Measurements from ENCODE around the gene RGS8. TPM values are rescaled to one million over a fixed set of nuclear protein-coding genes. Genes with fewer than 3 reads are reported as not detected.

RGS8 gene
- total RNA-seq, 4 donors from 2014 or later: 0.06 to 0.84 (median 0.12) TPM; not detected in 1

GRCh38 chr1:182688436-182689205 is 4.2 kb upstream of the RGS8 start:
- TF ChIP-seq CTCF (IDR thresholded peaks at IDR 0.05): no peak
- DNase-seq (ENCODE audit: low spot score) (no peak), ATAC-seq (ENCODE audit: low FRiP score) (peak; percentile 52)

DNA sequence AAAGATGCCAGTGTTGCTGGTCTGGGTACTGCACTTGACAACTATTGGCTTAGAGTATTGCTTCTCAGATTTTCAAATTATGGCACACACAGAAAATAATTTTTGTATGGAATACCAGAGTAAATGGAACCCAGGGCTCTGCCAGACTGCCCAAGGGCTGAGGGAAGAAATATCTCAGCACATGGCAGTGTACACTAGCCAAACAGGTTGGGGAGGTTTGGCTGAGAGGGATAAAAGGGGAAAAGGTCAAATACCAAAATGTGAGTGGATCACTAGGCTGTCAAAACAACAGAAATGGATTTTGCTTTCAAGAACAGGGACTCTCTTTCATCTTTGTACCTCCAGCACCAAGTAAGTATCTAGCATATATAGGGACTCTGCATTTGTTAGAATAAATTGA is 3.0 kb upstream of the RGS8 start:
- no peak for TF ChIP-seq CTCF (IDR thresholded peaks at IDR 0.05)
- DNase-seq (ENCODE audit: low spot score) (no peak), ATAC-seq (ENCODE audit: low FRiP score) (no peak)

DNA sequence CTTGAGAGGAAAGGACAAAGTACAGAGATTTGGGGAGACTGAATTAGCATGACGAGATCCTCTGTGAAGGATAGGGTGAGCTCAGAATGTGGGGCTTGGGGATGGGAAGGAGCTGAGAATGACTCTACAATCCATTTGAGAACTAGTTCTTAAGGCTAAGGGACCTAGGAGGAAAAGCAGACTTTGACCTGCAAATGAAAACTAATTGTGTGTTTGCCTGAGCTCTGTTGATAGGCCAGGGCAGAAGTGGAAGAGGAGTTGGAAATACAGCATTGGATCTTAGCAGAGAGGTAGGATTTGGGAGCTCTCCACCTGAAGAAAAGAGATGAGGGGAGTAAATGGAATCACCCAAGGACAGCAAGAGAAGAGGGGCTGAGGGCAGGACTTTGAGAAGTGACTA is 2.1 kb upstream of the RGS8 start:
- TF ChIP-seq CTCF (IDR thresholded peaks at IDR 0.05): no peak
- DNase-seq (ENCODE audit: low spot score) (no peak), ATAC-seq (ENCODE audit: low FRiP score) (no peak)

- DNase-seq (ENCODE audit: low spot score): no peak
- TF ChIP-seq CTCF (IDR thresholded peaks at IDR 0.05): no peak
- no peak for ATAC-seq (ENCODE audit: low FRiP score)
Observed at GRCh38 chr1:182685215-182685614, 828 bp upstream of the RGS8 start.

DNA sequence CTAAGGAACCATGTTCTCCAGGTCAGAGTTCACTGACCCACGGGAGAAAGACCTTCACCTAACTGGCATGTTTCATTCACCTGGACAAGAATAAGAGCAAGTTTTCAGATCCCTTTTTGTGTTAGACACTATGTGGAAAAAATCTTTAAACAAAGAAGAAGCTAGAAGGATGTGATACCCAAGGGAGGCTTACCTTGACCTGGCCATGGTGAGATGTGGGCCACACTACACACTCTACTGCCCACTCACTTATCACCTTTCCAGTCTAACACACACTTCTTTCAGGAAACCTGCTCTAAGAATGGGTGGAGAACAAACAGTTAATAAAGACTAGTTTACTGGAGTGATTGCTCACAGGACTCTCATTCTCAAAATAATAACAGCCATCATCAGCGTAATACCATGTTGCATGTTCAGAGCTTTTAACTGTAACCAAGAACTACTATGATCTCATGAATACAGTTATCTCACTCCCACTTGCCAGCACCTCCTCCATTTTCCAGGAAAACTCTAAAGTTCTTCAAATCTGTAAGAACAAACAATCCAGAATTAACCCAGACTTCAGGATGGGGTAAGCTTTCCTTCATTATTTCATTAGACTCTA is 1.4 kb downstream of the RGS8 start:
- no peak for DNase-seq (ENCODE audit: low spot score)
- no peak for TF ChIP-seq CTCF (IDR thresholded peaks at IDR 0.05)
- peak; percentile 50 for ATAC-seq (ENCODE audit: low FRiP score)

DNA sequence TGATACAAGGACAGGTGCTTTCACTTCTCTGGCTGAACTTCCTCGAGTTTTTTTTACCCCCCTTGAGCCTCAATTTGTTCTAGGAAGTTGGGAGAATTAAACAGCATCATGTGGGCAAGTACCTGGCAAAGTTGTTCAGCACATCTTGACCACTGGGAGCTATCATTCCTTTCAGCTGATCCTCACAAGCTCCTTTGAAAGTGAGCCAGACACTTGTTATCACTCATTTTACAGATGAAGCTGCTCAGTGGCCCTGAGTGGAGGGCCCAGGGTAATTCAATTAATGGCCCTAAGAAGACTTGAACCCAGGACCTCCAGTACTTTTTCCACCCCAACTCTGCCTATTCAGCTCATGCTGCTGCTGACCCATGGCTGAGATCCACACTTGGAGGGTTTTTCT is 2.0 kb downstream of the RGS8 start:
- peak; percentile 24 for ATAC-seq (ENCODE audit: low FRiP score)
- TF ChIP-seq CTCF (IDR thresholded peaks at IDR 0.05): no peak

DNA sequence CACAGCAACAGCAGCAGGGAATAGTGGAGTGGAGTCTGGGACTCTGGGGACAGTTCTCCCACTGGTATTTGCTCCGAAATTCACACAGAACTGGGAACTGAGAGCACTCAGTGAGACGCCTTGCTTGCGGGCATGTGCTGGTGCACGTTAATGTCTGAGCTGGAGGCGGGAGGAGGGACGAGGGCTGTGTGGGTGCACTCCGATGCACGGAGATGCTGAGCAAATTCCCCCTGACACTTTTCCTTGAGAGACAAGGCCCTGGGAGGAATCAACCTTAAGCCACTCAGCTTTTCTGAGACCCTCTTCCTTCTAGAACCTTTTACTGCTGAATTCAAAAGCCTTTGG is 2.8 kb downstream of the RGS8 start:
- ATAC-seq (ENCODE audit: low FRiP score): no peak
- TF ChIP-seq CTCF (IDR thresholded peaks at IDR 0.05): no peak
- no peak for DNase-seq (ENCODE audit: low spot score)

More for the DNA sequence above, 2.0 kb downstream of the RGS8 start:
- DNase-seq (ENCODE audit: low spot score): no peak
